ENCODE results near the gene KLF1. TPM values are rescaled to one million over a fixed set of nuclear protein-coding genes. Genes with fewer than 3 reads are reported as not detected.
A peak's percentile ranks its signal among the peaks of the same experiment; 100 is the strongest.
"Not testable (repeated sequence)": the region's sequence is repeated elsewhere in the genome, so short reads cannot be mapped to it uniquely, and the experiment has no call there.

KLF1 gene
- total RNA-seq, 6 experiments from 2014 or later: not detected

- no peak overlapping the region for H3K27ac Mint-ChIP-seq
- no peak overlapping the region for H3K4me3 Mint-ChIP-seq
- no peaks in the 10 kb centered on the region for H3K4me1 Mint-ChIP-seq (ENCODE audit: low read depth)
Observed at GRCh38 chr19:12858041-12858928, 28.7 kb downstream of the KLF1 start.

GRCh38 chr19:12856653-12857052, 30.3 kb downstream of the KLF1 start:
- Mint-ChIP-seq H3K27me3 (ENCODE audit: insufficient read depth) (peaks cover 2% of the 10 kb centered on the region), H3K36me3 (ENCODE audit: low read depth) (no peaks in the 10 kb centered on the region), H3K4me1 (ENCODE audit: low read depth) (no peaks in the 10 kb centered on the region), H3K4me3 (no peak overlapping the region), H3K9me3 (peaks cover 3% of the 10 kb centered on the region; the same call in 1 of the 2 replicates), H3K27ac (no peak overlapping the region)
- no peak for TF ChIP-seq CTCF (IDR thresholded peaks at IDR 0.05)
- DNase-seq: no peak

More at GRCh38 chr19:12858041-12858928, 28.7 kb downstream of the KLF1 start:
- DNase-seq: no peak
- peaks cover under 1% of the 10 kb centered on the region for H3K27me3 Mint-ChIP-seq (ENCODE audit: insufficient read depth)
- no peak for TF ChIP-seq CTCF (IDR thresholded peaks at IDR 0.05)
- no peaks in the 10 kb centered on the region for H3K36me3 Mint-ChIP-seq (ENCODE audit: low read depth)
- H3K9me3 Mint-ChIP-seq: peaks cover 3% of the 10 kb centered on the region; the same call in 1 of the 2 replicates

- DNase-seq: peak; percentile 77
- peaks cover 22% of the 10 kb centered on the region for H3K27me3 Mint-ChIP-seq (ENCODE audit: insufficient read depth)
- H3K4me1 Mint-ChIP-seq (ENCODE audit: low read depth): no peaks in the 10 kb centered on the region; the same call in 1 of the 2 replicates
- H3K9me3 Mint-ChIP-seq: no peaks in the 10 kb centered on the region
- peak overlapping the region; percentile 78 for H3K4me3 Mint-ChIP-seq
- H3K27ac Mint-ChIP-seq: no peak overlapping the region
- no peaks in the 10 kb centered on the region for H3K36me3 Mint-ChIP-seq (ENCODE audit: low read depth)
- TF ChIP-seq CTCF (IDR thresholded peaks at IDR 0.05): peak; percentile 100
Observed at GRCh38 chr19:12847159-12848139, 39.6 kb downstream of the KLF1 start.

- not testable (repeated sequence) for H3K9me3 Mint-ChIP-seq; DNase-seq; H3K27ac Mint-ChIP-seq; H3K36me3 Mint-ChIP-seq (ENCODE audit: low read depth); H3K4me3 Mint-ChIP-seq; H3K4me1 Mint-ChIP-seq (ENCODE audit: low read depth)
- H3K27me3 Mint-ChIP-seq (ENCODE audit: insufficient read depth): peaks cover 24% of the 10 kb centered on the region
Observed at GRCh38 chr19:12846613-12847012, 40.4 kb downstream of the KLF1 start.

- Mint-ChIP-seq H3K27me3 (ENCODE audit: insufficient read depth) (peaks cover 26% of the 10 kb centered on the region), H3K4me3 (no peak overlapping the region), H3K9me3 (no peaks in the 10 kb centered on the region), H3K27ac (no peak overlapping the region), H3K36me3 (ENCODE audit: low read depth) (no peaks in the 10 kb centered on the region), H3K4me1 (ENCODE audit: low read depth) (no peaks in the 10 kb centered on the region; the same call in 1 of the 2 replicates)
- no peak for TF ChIP-seq CTCF (IDR thresholded peaks at IDR 0.05)
- DNase-seq: no peak
Observed at GRCh38 chr19:12843999-12844732, 42.8 kb downstream of the KLF1 start.
